NCI-H2227 (cell line): Measurements from ENCODE around the gene WNT6.
A peak's percentile ranks its signal among the peaks of the same experiment; 100 is the strongest.

Experiments used
- DNase-seq: peaks from one replicate; lab custom pipeline; 2025; ENCODE audit not compliant: unreplicated experiment; lab: John Stamatoyannopoulos, UW

WNT6 gene

GRCh38 chr2:218877331-218877730 lies 17.7 kb downstream of the WNT6 start:
- DNase-seq, result no peak

- DNase-seq, result no peak
Observed at GRCh38 chr2:218877891-218878290, 18.3 kb downstream of the WNT6 start.

GRCh38 chr2:218878486-218878885 lies 18.9 kb downstream of the WNT6 start:
- no peak for DNase-seq

- peak; percentile 69 for DNase-seq
Observed at GRCh38 chr2:218878926-218879761, 19.5 kb downstream of the WNT6 start.

GRCh38 chr2:218879776-218880101 lies 20.1 kb downstream of the WNT6 start:
- no peak for DNase-seq

- peak; percentile 79 for DNase-seq
Observed at GRCh38 chr2:218880102-218880858, 20.7 kb downstream of the WNT6 start, which contains the start of gene WNT10A. TSS of gene WNT10A (plus strand) at chr2:218880852. CDS start at chr2:218880996, 144 bp downstream.

GRCh38 chr2:218880859-218881594 lies 21.4 kb downstream of the WNT6 start:
- no peak for DNase-seq

- DNase-seq, result no peak
Observed at GRCh38 chr2:218881744-218882460, 22.3 kb downstream of the WNT6 start.

- DNase-seq, result no peak
Observed at GRCh38 chr2:218882461-218882816, 22.8 kb downstream of the WNT6 start.

GRCh38 chr2:218882866-218883366 lies 23.3 kb downstream of the WNT6 start:
- DNase-seq, result no peak

GRCh38 chr2:218883491-218884490 lies 24.2 kb downstream of the WNT6 start:
- DNase-seq, result no peak

- no peak for DNase-seq
Observed at GRCh38 chr2:218884519-218884918, 24.9 kb downstream of the WNT6 start.

- peak; percentile 75 for DNase-seq
Observed at GRCh38 chr2:218885981-218886947, 26.7 kb downstream of the WNT6 start.

GRCh38 chr2:218887079-218887478 lies 27.5 kb downstream of the WNT6 start:
- DNase-seq, result no peak

GRCh38 chr2:218888341-218888740 lies 28.7 kb downstream of the WNT6 start:
- DNase-seq, result no peak

- DNase-seq, result no peak
Observed at GRCh38 chr2:218889937-218890336, 30.3 kb downstream of the WNT6 start.

GRCh38 chr2:218890369-218890768 lies 30.8 kb downstream of the WNT6 start:
- DNase-seq, result no peak
